ENCODE data around the gene SBF2. TPM values are rescaled to one million over a fixed set of nuclear protein-coding genes. Genes with fewer than 3 reads are reported as not detected.

The SBF2 gene
- total RNA-seq, 1 donor from 2014 or later, result 24.0 TPM

- TF ChIP-seq CTCF (IDR thresholded peaks at IDR 0.05; ENCODE audit: insufficient read depth, low read length, severe bottlenecking), result no peak
- FAIRE-seq (no peak), DNase-seq (ENCODE audit: low read depth) (no peak)
- Histone ChIP-seq H3K27me3 (ENCODE audit: control insufficient read depth, insufficient read depth, low read length) (no peaks in the 10 kb centered on the region), H3K4me3 (ENCODE audit: low read depth, low read length) (no peak overlapping the region), H3K36me3 (ENCODE audit: control insufficient read depth, insufficient read depth, low read length) (peaks cover 1% of the 10 kb centered on the region)
Measured at GRCh38 chr11:9971894-9972293, 322.1 kb downstream of the SBF2 start.

GRCh38 chr11:9969068-9969467 lies 325.0 kb downstream of the SBF2 start:
- no peak overlapping the region for H3K4me3 ChIP-seq (ENCODE audit: low read depth, low read length)
- TF ChIP-seq CTCF (IDR thresholded peaks at IDR 0.05; ENCODE audit: insufficient read depth, low read length, severe bottlenecking), result no peak
- no peaks in the 10 kb centered on the region for H3K27me3 ChIP-seq (ENCODE audit: control insufficient read depth, insufficient read depth, low read length)
- FAIRE-seq (no peak), DNase-seq (ENCODE audit: low read depth) (no peak)
- H3K36me3 ChIP-seq (ENCODE audit: control insufficient read depth, insufficient read depth, low read length), result no peaks in the 10 kb centered on the region

- Histone ChIP-seq H3K27me3 (ENCODE audit: control insufficient read depth, insufficient read depth, low read length) (no peaks in the 10 kb centered on the region), H3K36me3 (ENCODE audit: control insufficient read depth, insufficient read depth, low read length) (peaks cover 2% of the 10 kb centered on the region), H3K4me3 (ENCODE audit: low read depth, low read length) (no peak overlapping the region)
- DNase-seq (ENCODE audit: low read depth) (no peak), FAIRE-seq (no peak)
- TF ChIP-seq CTCF (IDR thresholded peaks at IDR 0.05; ENCODE audit: insufficient read depth, low read length, severe bottlenecking), result no peak
Measured at GRCh38 chr11:9962722-9963121, 331.3 kb downstream of the SBF2 start.

- H3K36me3 ChIP-seq (ENCODE audit: control insufficient read depth, insufficient read depth, low read length), result peaks cover 2% of the 10 kb centered on the region
- no peak overlapping the region for H3K4me3 ChIP-seq (ENCODE audit: low read depth, low read length)
- no peak for TF ChIP-seq CTCF (IDR thresholded peaks at IDR 0.05; ENCODE audit: insufficient read depth, low read length, severe bottlenecking)
- FAIRE-seq (no peak), DNase-seq (ENCODE audit: low read depth) (no peak)
- H3K27me3 ChIP-seq (ENCODE audit: control insufficient read depth, insufficient read depth, low read length), result no peaks in the 10 kb centered on the region
Measured at GRCh38 chr11:9957072-9957471, 336.9 kb downstream of the SBF2 start.

- Histone ChIP-seq H3K4me3 (ENCODE audit: low read depth, low read length) (no peak overlapping the region), H3K36me3 (ENCODE audit: control insufficient read depth, insufficient read depth, low read length) (peaks cover 2% of the 10 kb centered on the region), H3K27me3 (ENCODE audit: control insufficient read depth, insufficient read depth, low read length) (no peaks in the 10 kb centered on the region)
- DNase-seq (ENCODE audit: low read depth) (no peak), FAIRE-seq (no peak)
- no peak for TF ChIP-seq CTCF (IDR thresholded peaks at IDR 0.05; ENCODE audit: insufficient read depth, low read length, severe bottlenecking)
Measured at GRCh38 chr11:9956483-9956882, 337.5 kb downstream of the SBF2 start.

- H3K36me3 ChIP-seq (ENCODE audit: control insufficient read depth, insufficient read depth, low read length), result peaks cover 2% of the 10 kb centered on the region
- H3K27me3 ChIP-seq (ENCODE audit: control insufficient read depth, insufficient read depth, low read length), result no peaks in the 10 kb centered on the region
- no peak overlapping the region for H3K4me3 ChIP-seq (ENCODE audit: low read depth, low read length)
- no peak for DNase-seq (ENCODE audit: low read depth)
- TF ChIP-seq CTCF (IDR thresholded peaks at IDR 0.05; ENCODE audit: insufficient read depth, low read length, severe bottlenecking), result no peak
- no peak for FAIRE-seq
Measured at GRCh38 chr11:9955391-9955790, 338.6 kb downstream of the SBF2 start.

Measured in bronchial epithelial cell (primary cell).